Fibroblast of villous mesenchyme (primary cell): ENCODE data around the gene DHRS7B. TPM values are rescaled to one million over a fixed set of nuclear protein-coding genes. Genes with fewer than 3 reads are reported as not detected.

ENCODE experiments used
- DNase-seq: peaks from one replicate; pipeline ENCODE4 v3.0.0-alpha.2; 2010; ENCODE audit warnings: low read depth
- H3K4me3 ChIP-seq: 2 replicates; pipeline ENCODE4 v1.5.1; 2011; ENCODE audit warnings: low read depth, mild to moderate bottlenecking, low read length
- total RNA-seq: library from RNA; depleted of rRNA; stranded (reverse); fragments of >200 nt; gene quantifications from 2 replicates; pipeline ENCODE4 v1.2.3, GENCODE V29; 2012
- TF ChIP-seq, protein P1 (sequence below): IDR thresholded peaks from 2 replicates; pipeline ENCODE4 v1.5.1; 2012; ENCODE audit warnings: low read depth, mild to moderate bottlenecking, low read length; ENCODE audit not compliant: insufficient read depth

Gene DHRS7B
- total RNA-seq, 1 donor = 15.1 TPM

DNA sequence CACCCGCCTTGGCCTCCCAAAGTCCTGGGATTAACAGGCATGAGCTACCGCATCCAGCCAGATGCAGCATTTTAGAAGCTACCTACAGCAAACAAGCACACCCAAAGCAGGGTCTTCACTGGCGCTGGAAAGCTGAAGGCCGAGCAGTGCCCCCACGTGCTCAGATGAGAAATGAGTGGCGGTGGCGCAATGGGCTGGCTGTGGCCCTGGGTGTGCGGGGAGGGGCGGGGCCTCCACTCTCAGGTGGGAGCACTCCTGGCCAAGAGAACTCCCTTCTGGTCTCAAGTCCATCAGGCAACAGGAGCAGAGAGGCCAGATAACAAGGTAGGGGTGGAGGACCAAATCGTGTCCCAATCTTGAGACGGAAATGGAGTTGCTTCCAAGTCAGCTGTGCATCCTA is 75.1 kb downstream of the DHRS7B start:
- TF ChIP-seq, protein P1, sequence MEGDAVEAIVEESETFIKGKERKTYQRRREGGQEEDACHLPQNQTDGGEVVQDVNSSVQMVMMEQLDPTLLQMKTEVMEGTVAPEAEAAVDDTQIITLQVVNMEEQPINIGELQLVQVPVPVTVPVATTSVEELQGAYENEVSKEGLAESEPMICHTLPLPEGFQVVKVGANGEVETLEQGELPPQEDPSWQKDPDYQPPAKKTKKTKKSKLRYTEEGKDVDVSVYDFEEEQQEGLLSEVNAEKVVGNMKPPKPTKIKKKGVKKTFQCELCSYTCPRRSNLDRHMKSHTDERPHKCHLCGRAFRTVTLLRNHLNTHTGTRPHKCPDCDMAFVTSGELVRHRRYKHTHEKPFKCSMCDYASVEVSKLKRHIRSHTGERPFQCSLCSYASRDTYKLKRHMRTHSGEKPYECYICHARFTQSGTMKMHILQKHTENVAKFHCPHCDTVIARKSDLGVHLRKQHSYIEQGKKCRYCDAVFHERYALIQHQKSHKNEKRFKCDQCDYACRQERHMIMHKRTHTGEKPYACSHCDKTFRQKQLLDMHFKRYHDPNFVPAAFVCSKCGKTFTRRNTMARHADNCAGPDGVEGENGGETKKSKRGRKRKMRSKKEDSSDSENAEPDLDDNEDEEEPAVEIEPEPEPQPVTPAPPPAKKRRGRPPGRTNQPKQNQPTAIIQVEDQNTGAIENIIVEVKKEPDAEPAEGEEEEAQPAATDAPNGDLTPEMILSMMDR = no peak
- no peak for DNase-seq
- H3K4me3 ChIP-seq = no peak overlapping the region

DNA sequence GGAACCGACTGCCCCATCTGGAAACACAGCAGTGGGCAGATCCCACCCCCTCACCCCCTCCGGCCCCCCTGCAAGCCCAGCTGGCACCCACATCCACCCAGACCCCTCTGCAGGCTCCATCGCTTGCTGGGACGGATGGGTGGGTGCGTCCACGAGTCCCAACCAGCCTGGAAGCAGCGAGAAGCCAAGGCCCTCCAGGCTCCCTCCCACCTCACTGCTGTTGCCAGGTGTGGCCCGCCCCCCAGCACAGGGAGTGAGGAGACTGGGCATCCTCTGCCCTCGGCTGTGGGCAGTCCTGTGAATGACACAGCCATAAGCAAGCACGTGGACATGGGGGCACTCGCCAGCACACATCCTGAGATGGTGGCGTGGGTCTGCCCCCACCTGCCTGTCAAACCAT is 75.7 kb downstream of the DHRS7B start:
- TF ChIP-seq, protein P1 = no peak
- H3K4me3 ChIP-seq = no peak overlapping the region
- DNase-seq = no peak

DNA sequence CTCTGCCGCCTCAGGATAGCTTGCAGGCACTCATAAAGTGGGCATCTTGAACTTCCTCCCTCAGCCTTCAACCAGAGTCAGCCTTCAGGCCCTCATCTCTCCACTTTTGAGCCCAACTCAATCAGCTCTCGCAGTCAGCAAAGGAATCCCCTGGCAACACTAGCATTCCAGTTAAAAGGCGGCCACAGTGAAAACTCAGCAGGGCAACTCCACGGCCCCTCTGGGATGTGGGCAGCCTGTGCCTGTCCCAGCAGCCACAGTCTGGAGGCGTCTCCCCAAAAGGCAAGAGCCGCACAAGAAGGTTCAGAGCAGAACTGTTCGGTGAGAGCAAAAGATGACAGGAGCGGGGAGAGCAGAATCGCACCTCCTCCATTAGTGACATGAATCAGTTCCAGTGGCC is 78.2 kb downstream of the DHRS7B start:
- no peak overlapping the region for H3K4me3 ChIP-seq
- DNase-seq = no peak
- TF ChIP-seq, protein P1 = no peak

DNA sequence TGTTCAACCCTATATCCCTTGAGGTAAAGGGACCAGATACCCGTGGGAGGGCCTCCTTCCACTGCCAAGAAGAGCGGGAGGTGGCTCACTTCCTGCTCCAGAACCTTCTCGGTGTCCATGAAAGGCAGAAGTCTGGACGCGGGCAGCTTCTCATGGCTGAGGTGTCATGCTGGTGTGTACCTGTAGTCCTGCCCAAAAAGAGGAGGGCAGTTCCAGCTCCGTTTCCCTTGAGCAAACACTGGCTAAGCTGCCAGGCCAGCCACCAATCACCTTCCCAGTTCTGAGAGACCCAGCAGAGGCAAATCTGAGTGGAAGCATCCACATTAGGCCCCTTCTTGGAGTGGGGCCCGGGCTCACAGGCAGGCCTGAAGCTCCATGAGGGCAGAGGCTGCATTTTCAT is 81.6 kb downstream of the DHRS7B start:
- no peak overlapping the region for H3K4me3 ChIP-seq
- TF ChIP-seq, protein P1 = no peak
- no peak for DNase-seq

DNA sequence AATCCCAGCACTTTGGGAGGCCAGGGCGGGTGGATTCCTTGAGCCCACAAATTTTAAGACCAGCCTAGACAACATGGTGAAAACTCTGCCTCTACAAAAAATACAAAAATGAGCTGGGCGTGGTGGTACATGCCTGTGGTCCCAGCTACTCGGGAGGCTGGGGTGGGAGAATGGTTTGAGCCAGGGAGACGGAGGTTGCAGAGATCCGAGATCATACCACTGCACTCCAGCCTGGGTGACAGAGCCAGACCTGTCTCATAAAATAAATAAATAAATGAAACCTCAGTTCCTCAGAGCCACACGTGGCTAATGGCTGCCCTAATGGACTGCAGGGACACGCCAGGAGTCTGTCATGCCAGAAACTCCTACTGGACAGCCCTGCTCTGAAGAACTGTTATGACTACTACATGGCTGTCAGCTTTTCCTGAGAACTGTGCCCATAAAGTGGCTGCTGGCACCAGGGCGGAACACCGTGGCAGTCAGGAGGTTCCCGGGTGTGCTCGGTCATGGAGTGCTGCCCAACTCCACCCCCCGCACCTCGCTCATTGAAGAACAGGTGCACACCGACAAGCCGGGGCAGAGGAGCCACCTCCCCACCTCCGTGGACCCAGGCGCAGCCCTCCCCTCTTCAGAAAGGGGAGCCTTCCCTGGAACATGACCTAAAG is 82.9 kb downstream of the DHRS7B start:
- H3K4me3 ChIP-seq = no peak overlapping the region
- TF ChIP-seq, protein P1 = no peak
- no peak for DNase-seq

DNA sequence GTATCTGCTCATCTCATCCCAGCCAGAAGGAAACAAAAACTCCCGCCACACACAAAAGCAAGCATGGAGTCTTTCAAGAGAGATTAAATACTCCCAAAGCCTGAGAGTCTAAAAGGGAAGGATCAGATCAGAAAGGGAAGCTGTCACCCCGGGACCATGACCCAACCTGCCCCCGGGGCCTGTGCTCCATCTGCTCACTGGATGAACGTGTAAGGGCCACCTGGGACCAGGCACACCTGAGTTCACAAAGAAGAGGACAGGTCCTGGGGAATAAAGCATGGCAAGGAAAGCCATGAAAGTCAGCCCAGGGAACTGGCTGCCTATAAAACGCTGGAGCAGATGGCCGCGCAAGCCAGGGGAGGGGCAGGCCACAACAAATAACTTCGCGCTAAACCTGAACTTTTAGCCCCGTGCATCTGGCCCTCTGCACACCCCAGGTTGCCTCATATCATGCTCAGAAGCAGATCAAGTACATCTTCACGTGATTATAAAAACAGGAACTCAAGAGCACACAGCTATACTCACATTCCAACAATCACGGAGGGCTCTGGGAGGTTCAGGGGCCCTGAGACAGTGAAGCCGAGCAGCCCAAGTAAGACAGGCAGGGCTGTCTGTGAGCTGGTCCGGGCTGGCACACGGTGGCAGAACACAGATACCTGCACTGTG is 83.8 kb downstream of the DHRS7B start:
- H3K4me3 ChIP-seq = no peak overlapping the region
- TF ChIP-seq, protein P1 = no peak
- peak; percentile 36 for DNase-seq
